Psoas muscle (tissue), 8 donors: ENCODE measurements around the gene GALNT10. TPM values are rescaled to one million over a fixed set of nuclear protein-coding genes. Genes with fewer than 3 reads are reported as not detected.
"Not testable (repeated sequence)": the region's sequence is repeated elsewhere in the genome, so short reads cannot be mapped to it uniquely, and the experiment has no call there.

Experiments used
- ATAC-seq, 4 donors: fragments of 200-7000 bp; cut with Tn5 transposase; one replicate each; pipeline ENCODE4 v1.9.1; 2020; ENCODE audit warnings: moderate library complexity in 3 of 4, mild to moderate bottlenecking in 2 of 4
- DNase-seq, 2 donors: peaks; one replicate each; pipeline ENCODE4 v3.0.0-alpha.2; 2020
- H3K27ac ChIP-seq: fragments of 200-600 bp; one replicate; pipeline ENCODE4 v1.8.0; 2022
- H3K27me3 ChIP-seq, 3 donors: fragments of 200-600 bp in 1 of 3; one replicate each; pipeline versions ENCODE4 v1.6.1 to v1.8.0; 2013 to 2022; ENCODE audit warnings: low read length in 2 of 3, mild to moderate bottlenecking in 2 of 3, moderate library complexity in 1 of 3; ENCODE audit not compliant: insufficient read depth in 3 of 3
- H3K36me3 ChIP-seq, 2 donors: fragments of 200-600 bp in 1 of 2; one replicate each; pipeline versions ENCODE4 v1.6.1 to v1.8.0; 2013 to 2022; ENCODE audit warnings: low read depth in 1 of 2, mild to moderate bottlenecking in 1 of 2, moderate library complexity in 1 of 2; ENCODE audit not compliant: insufficient read depth in 1 of 2
- H3K4me1 ChIP-seq: fragments of 200-600 bp; one replicate; pipeline ENCODE4 v1.8.0; 2022
- H3K4me3 ChIP-seq: fragments of 200-600 bp; one replicate; pipeline ENCODE4 v1.8.0; 2022; ENCODE audit warnings: mild to moderate bottlenecking
- H3K9me3 ChIP-seq: fragments of 200-600 bp; one replicate; pipeline ENCODE4 v1.8.0; 2022
- WGBS, 3 donors: extraction: QIAGEN DNeasy Blood & Tissue Kit; methylation state at CpG; one replicate each; pipeline versions ENCODE4 v1.1.6 to v1.1.7; 2013; 5-methylcytosine and 5-hydroxymethylcytosine counted together
- intact Hi-C, 2 donors: fragments of 100-400 bp; cut with DNase I; formaldehyde crosslinking; loops; one replicate each; pipeline versions ENCODE4 v1.11.0 to v1.14.2; 2022
- polyA plus RNA-seq, 3 donors: library from polyadenylated mRNA; stranded (reverse); fragments of 200-250 nt; gene quantifications; one replicate each; pipeline ENCODE4 v1.2.3, GENCODE V29; 2013
- total RNA-seq, 4 donors: library from RNA; stranded (reverse); fragmentation: NEBNext Ultra II Directional in 2 of 4; extraction: Animal tissue kit (Norgen Biotek cat#: 25700) in 2 of 4; gene quantifications; one replicate each; pipeline versions ENCODE4 v1.2.1 to v1.2.4, GENCODE V29; 2021 to 2023
- TF ChIP-seq, protein P1 (sequence below): fragments of 200-600 bp; IDR thresholded peaks from one replicate; pipeline ENCODE4 v1.8.0; 2022; ENCODE audit warnings: antibody characterized with exemption
- donor health status: healthy with polysubstance abuse.
- donor health status: DM: no; HTN: no; CAD: no; lungs with moderate emphysema.
- donor health status: Bipolar disorder and iron deficiency.
- donor health status: healthy.
- donor health status: DM: yes; HTN: yes; CAD: no.
- donor health status: DM: no; HTN: no; CAD: no.
- donor health status: DM: no; HTN: no; CAD: no.
- donor health status: DM: yes; HTN: yes; CAD: no.

Gene GALNT10
- total and polyA plus RNA-seq, 7 donors: 4.2 to 9.9 (median 6.8) TPM

- Histone ChIP-seq H3K4me1 (no peaks in the 10 kb centered on the region), H3K27ac (no peak overlapping the region), H3K9me3 (no peaks in the 10 kb centered on the region), H3K27me3 (no peaks in the 10 kb centered on the region), H3K4me3 (no peak overlapping the region), H3K36me3 (no peaks in the 10 kb centered on the region)
- ATAC-seq (no peak), DNase-seq (no peak)
- intact Hi-C loops: no loop called here
- TF ChIP-seq, protein P1, sequence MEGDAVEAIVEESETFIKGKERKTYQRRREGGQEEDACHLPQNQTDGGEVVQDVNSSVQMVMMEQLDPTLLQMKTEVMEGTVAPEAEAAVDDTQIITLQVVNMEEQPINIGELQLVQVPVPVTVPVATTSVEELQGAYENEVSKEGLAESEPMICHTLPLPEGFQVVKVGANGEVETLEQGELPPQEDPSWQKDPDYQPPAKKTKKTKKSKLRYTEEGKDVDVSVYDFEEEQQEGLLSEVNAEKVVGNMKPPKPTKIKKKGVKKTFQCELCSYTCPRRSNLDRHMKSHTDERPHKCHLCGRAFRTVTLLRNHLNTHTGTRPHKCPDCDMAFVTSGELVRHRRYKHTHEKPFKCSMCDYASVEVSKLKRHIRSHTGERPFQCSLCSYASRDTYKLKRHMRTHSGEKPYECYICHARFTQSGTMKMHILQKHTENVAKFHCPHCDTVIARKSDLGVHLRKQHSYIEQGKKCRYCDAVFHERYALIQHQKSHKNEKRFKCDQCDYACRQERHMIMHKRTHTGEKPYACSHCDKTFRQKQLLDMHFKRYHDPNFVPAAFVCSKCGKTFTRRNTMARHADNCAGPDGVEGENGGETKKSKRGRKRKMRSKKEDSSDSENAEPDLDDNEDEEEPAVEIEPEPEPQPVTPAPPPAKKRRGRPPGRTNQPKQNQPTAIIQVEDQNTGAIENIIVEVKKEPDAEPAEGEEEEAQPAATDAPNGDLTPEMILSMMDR: no peak
These were observed 44.1 kb upstream of the GALNT10 start for GRCh38 chr5:154146409-154146808.

GRCh38 chr5:154147666-154148065 is 42.9 kb upstream of the GALNT10 start:
- DNase-seq (no peak), ATAC-seq (no peak)
- Histone ChIP-seq H3K9me3 (no peaks in the 10 kb centered on the region), H3K36me3 (no peaks in the 10 kb centered on the region), H3K27ac (no peak overlapping the region), H3K27me3 (no peaks in the 10 kb centered on the region), H3K4me1 (no peaks in the 10 kb centered on the region), H3K4me3 (no peak overlapping the region)
- TF ChIP-seq, protein P1: no peak
- intact Hi-C loops: no loop called here
- 94 to 95% (median 94%) methylated on average over 2 of the region's 2 CpGs for WGBS, 3 donors

DNA sequence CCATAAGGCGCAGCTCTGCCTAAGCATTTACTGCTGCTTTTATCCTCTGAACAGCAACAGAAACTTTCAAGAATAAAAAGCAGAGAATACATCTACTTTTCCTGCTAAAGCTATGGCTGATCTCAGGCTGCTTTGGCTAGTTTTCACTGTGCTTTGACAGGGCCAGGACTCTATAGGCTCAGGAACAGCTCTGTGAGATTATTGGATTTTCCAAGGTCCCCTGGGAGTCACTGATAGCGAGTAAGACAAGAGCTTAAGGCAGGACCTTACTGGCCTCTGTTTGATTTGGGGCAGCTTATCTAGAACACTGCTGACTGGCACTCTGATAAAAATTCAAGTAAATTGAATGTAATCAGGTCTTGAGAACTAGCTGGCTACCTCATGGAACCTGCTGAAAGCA is 40.1 kb upstream of the GALNT10 start:
- intact Hi-C loops, H3K27ac ChIP-seq, H3K9me3 ChIP-seq, H3K4me3 ChIP-seq, DNase-seq, ATAC-seq, H3K27me3 ChIP-seq, H3K4me1 ChIP-seq, H3K36me3 ChIP-seq: not testable (repeated sequence)
- WGBS, 3 donors: 78 to 91% (median 87%) methylated on average over 2 of the region's 2 CpGs

- Histone ChIP-seq H3K4me3 (no peak overlapping the region), H3K27me3 (no peaks in the 10 kb centered on the region), H3K9me3 (no peaks in the 10 kb centered on the region), H3K27ac (no peak overlapping the region), H3K36me3 (no peaks in the 10 kb centered on the region), H3K4me1 (no peaks in the 10 kb centered on the region)
- ATAC-seq (no peak), DNase-seq (no peak)
- intact Hi-C loops: no loop called here
- 56 to 59% (median 59%) methylated on average over 6 of the region's 6 CpGs for WGBS, 3 donors
- TF ChIP-seq, protein P1: peak; percentile 15
These were observed 32.8 kb upstream of the GALNT10 start for GRCh38 chr5:154157483-154158378.

DNA sequence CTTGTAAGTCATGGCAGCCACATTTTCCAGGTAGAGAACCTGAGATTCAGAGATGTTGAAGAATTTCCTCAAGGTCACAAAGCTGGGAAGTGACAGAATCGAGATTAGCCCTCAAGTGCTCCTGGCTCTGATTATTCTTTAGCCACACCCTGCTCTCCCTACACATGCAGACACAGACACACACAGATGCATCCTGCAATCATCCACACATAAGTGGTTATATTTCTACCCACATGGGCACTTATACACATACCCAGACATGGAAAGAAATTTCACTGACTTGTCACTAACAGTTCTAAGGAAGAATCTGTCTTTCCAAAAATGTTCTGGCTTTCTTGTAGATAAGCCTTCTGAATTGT is 32.2 kb upstream of the GALNT10 start:
- no peaks in the 10 kb centered on the region for H3K9me3 ChIP-seq
- WGBS, 3 donors: 65 to 88% (median 73%) methylated on average over 1 of the region's 1 CpG
- no peaks in the 10 kb centered on the region for H3K27me3 ChIP-seq
- TF ChIP-seq, protein P1: no peak
- ATAC-seq (no peak), DNase-seq (no peak)
- no peaks in the 10 kb centered on the region for H3K4me1 ChIP-seq
- no peak overlapping the region for H3K27ac ChIP-seq
- H3K4me3 ChIP-seq: no peak overlapping the region
- no peaks in the 10 kb centered on the region for H3K36me3 ChIP-seq
- intact Hi-C loops: no loop called here
